Tibial artery (tissue), 4 donors: Measurements from ENCODE around the gene NEDD4L.
"Not testable (repeated sequence)": the region's sequence is repeated elsewhere in the genome, so short reads cannot be mapped to it uniquely, and the experiment has no call there.

Source experiments
- DNase-seq, 2 donors: peaks; one replicate each; pipeline ENCODE4 v3.0.0-alpha.2; 2019
- H3K27ac ChIP-seq, 2 donors: fragments of 200-600 bp; sonication (generic) in 1 of 2; 1 replicate in 1 of 2; 2 replicates in 1 of 2; pipeline ENCODE4 v1.5.1; 2018 to 2019; ENCODE audit warnings: mild to moderate bottlenecking in 1 of 2
- H3K27me3 ChIP-seq, 2 donors: fragments of 200-600 bp; sonication (generic) in 1 of 2; one replicate each; pipeline versions ENCODE4 v1.5.1 to v1.6.0; 2016 to 2019
- H3K36me3 ChIP-seq, 3 donors: fragments of 200-600 bp; sonication (generic) in 2 of 3; one replicate each; pipeline ENCODE4 v1.5.1; 2016 to 2019; ENCODE audit warnings: mild to moderate bottlenecking in 2 of 3
- H3K4me1 ChIP-seq, 4 donors: fragments of 200-600 bp; sonication (generic) in 2 of 4; 1 replicate in 3 of 4; 2 replicates in 1 of 4; pipeline ENCODE4 v1.5.1; 2016 to 2019
- H3K4me3 ChIP-seq, 2 donors: fragments of 200-600 bp; sonication (generic) in 1 of 2; 1 replicate in 1 of 2; 2 replicates in 1 of 2; pipeline ENCODE4 v1.5.1; 2018 to 2019; ENCODE audit warnings: mild to moderate bottlenecking in 2 of 2
- H3K9me3 ChIP-seq, 3 donors: fragments of 200-600 bp; sonication (generic) in 1 of 3; one replicate each; pipeline ENCODE4 v1.5.1; 2016 to 2019
- intact Hi-C: fragments of 100-400 bp; cut with DNase I; formaldehyde crosslinking; loops from one replicate; pipeline ENCODE4 v1.15.0; 2023; ENCODE audit warnings: low total_unique reads
- TF ChIP-seq, protein P1 (sequence below), 2 experiments: fragments of 200-600 bp in 1 of 2; fragments of 450-650 bp in 1 of 2; IDR thresholded peaks; one replicate each; pipeline ENCODE4 v1.5.1; 2017 to 2019; ENCODE audit warnings: antibody characterized with exemption in 2 of 2, mild to moderate bottlenecking in 1 of 2, moderate library complexity in 1 of 2

Gene NEDD4L

DNA sequence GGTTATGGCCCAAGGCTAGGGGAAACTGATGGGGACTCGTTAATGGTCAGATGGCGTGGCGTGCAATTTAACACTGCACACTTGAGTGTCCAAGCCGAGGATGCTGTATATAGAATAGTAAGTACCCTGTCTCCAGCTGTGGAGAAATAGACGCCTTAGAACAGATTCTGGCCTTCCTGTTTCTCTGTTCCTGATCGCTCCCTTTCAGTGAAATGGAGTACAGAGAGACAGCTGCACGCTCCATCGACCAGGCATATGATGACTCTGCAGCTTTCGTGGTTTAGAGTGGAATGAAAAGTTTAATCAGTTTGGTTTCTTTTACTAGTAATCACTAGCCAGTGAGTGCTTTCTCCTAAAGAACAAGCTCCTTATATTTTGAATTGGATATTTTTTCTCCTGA is 213.4 kb downstream of the NEDD4L start:
- H3K9me3 ChIP-seq = peaks cover 0 to 5% (median 0%) of the 10 kb centered on the region in 3 donors
- no peak overlapping the region for H3K27ac ChIP-seq
- DNase-seq = no peak
- intact Hi-C loops = no loop called here
- H3K27me3 ChIP-seq = no peaks in the 10 kb centered on the region
- TF ChIP-seq, protein P1, sequence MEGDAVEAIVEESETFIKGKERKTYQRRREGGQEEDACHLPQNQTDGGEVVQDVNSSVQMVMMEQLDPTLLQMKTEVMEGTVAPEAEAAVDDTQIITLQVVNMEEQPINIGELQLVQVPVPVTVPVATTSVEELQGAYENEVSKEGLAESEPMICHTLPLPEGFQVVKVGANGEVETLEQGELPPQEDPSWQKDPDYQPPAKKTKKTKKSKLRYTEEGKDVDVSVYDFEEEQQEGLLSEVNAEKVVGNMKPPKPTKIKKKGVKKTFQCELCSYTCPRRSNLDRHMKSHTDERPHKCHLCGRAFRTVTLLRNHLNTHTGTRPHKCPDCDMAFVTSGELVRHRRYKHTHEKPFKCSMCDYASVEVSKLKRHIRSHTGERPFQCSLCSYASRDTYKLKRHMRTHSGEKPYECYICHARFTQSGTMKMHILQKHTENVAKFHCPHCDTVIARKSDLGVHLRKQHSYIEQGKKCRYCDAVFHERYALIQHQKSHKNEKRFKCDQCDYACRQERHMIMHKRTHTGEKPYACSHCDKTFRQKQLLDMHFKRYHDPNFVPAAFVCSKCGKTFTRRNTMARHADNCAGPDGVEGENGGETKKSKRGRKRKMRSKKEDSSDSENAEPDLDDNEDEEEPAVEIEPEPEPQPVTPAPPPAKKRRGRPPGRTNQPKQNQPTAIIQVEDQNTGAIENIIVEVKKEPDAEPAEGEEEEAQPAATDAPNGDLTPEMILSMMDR (IDR thresholded peaks at IDR 0.05) = no peak
- H3K4me1 ChIP-seq = no peaks in the 10 kb centered on the region
- peaks cover 0 to 12% (median 0%) of the 10 kb centered on the region in 3 donors for H3K36me3 ChIP-seq
- H3K4me3 ChIP-seq = no peak overlapping the region

GRCh38 chr18:58258692-58259342 is 214.8 kb downstream of the NEDD4L start:
- Histone ChIP-seq H3K27me3 (no peaks in the 10 kb centered on the region), H3K4me3 (no peak overlapping the region), H3K9me3 (peaks cover 0 to 5% (median 0%) of the 10 kb centered on the region in 3 donors), H3K36me3 (peaks cover 0 to 12% (median 0%) of the 10 kb centered on the region in 3 donors), H3K27ac (no peak overlapping the region), H3K4me1 (no peaks in the 10 kb centered on the region)
- DNase-seq = no peak
- TF ChIP-seq, protein P1 (IDR thresholded peaks at IDR 0.05) = no peak
- intact Hi-C loops = no loop called here

DNA sequence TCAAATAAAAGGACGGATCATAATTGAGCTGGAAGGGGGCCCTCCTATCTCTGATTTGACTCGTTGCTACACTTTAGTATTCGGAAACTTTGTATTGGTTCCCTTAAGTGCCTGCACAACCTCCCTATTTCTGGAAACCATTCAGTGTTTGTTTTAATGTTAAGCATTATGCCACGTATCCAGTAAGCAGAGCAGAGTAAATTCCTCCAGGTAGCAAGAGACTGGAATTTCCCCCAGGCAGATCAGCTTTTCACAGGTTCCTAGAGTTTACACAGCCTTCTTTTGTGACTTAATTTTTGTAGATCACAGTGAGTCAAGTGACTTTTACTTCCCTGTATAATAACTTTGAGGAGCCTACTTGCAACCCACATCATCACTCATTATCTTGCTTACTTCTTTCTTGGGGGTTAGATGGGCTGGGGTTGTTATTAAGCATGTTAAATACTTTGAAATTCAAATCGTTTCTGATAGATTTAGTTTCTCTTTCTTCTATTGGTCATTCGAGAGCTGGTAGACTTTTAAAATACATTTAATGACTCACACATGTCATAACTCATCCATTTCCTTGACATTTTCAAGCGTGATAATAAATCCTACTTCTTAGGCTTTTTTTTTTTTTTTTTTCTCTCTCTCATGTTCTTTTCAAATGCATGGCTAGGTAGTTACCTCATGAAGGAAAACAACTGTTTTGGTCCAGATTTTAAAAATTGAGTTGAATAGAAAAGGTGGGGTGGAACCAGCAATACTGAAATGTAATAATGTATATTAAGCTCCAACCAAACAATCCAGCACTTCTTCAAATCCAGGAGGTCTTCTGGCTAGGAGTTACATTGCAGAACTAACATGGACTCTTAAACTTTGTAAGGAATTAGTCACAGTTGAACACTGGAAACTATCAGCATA is 219.3 kb downstream of the NEDD4L start:
- no peak overlapping the region for H3K4me3 ChIP-seq
- H3K36me3 ChIP-seq = no peaks in the 10 kb centered on the region
- H3K9me3 ChIP-seq = no peaks in the 10 kb centered on the region
- H3K4me1 ChIP-seq = peaks cover 0 to 10% (median 0%) of the 10 kb centered on the region in 4 donors
- intact Hi-C loops = no loop called here
- no peak for DNase-seq
- TF ChIP-seq, protein P1 (IDR thresholded peaks at IDR 0.05) = no peak
- H3K27me3 ChIP-seq = no peaks in the 10 kb centered on the region
- no peak overlapping the region for H3K27ac ChIP-seq

- H3K4me1 ChIP-seq = peaks cover 0 to 10% (median 0%) of the 10 kb centered on the region in 4 donors
- H3K27ac ChIP-seq = no peak overlapping the region
- TF ChIP-seq, protein P1 (IDR thresholded peaks at IDR 0.05) = no peak
- no peaks in the 10 kb centered on the region for H3K27me3 ChIP-seq
- no peak overlapping the region for H3K4me3 ChIP-seq
- intact Hi-C loops = no loop called here
- no peak for DNase-seq
- no peaks in the 10 kb centered on the region for H3K36me3 ChIP-seq
- no peaks in the 10 kb centered on the region for H3K9me3 ChIP-seq
Measured at GRCh38 chr18:58264075-58264474, 220.0 kb downstream of the NEDD4L start.

GRCh38 chr18:58264840-58265239 is 220.8 kb downstream of the NEDD4L start:
- TF ChIP-seq, protein P1 (IDR thresholded peaks at IDR 0.05) = no peak
- no peak overlapping the region for H3K4me3 ChIP-seq
- H3K4me1 ChIP-seq = peaks cover 0 to 10% (median 0%) of the 10 kb centered on the region in 4 donors
- no peak overlapping the region for H3K27ac ChIP-seq
- no peaks in the 10 kb centered on the region for H3K27me3 ChIP-seq
- H3K9me3 ChIP-seq = no peaks in the 10 kb centered on the region
- intact Hi-C loops = no loop called here
- no peak for DNase-seq
- H3K36me3 ChIP-seq = no peaks in the 10 kb centered on the region

DNA sequence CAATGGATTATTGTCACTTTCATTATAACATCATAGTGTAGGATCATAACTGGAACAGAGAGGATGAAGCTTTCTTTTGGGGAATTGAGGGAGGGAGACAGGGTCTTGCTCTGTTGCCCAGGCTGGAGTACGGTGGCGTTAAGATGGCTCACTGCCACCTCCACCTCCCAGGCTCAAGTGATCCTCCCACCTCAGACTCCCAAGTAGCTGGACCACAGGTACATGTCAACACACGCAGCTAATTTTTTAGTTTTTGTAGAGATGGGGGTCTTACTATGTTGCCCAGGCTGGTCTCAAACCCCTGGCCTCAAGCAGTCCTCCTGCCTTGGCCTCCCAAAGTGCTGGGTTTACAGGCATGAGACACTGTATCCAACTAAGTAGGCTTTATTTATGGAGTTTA is 221.5 kb downstream of the NEDD4L start:
- DNase-seq, H3K9me3 ChIP-seq, H3K36me3 ChIP-seq, intact Hi-C loops, H3K27me3 ChIP-seq, H3K4me3 ChIP-seq, H3K27ac ChIP-seq: not testable (repeated sequence)
- H3K4me1 ChIP-seq = peaks cover 0 to 10% (median 0%) of the 10 kb centered on the region in 4 donors
